Heart left ventricle (tissue), 13 donors: ENCODE results near the gene CORO1C.

Experiments used
- CTCF ChIP-seq, 12 donors: fragments of 200-600 bp; sonication (generic) in 4 of 12; IDR thresholded peaks; one replicate each; pipeline versions ENCODE4 v1.5.0 to v1.8.0; 2018 to 2022; ENCODE audit warnings: antibody characterized with exemption in 12 of 12, mild to moderate bottlenecking in 5 of 12
- POLR2A ChIP-seq, 2 donors: fragments of 450-650 bp; IDR thresholded peaks; one replicate each; pipeline ENCODE4 v1.6.1; 2017; ENCODE audit warnings: antibody characterized with exemption in 2 of 2, mild to moderate bottlenecking in 2 of 2, moderate library complexity in 2 of 2
- donor health status: ischemic (EF 13 %, LVEDD 7.1; RV severe dilation, severe dysfunction).
- donor health status: DM: no; HTN: yes; CAD: no.
- donor health status: DM: no; HTN: no; CAD: no.
- donor health status: ischemic (EF 25% LVEDD 6.9; RV normal size, moderate dysfunction).
- donor health status: ischemic (EF 25% LVEDD 5.7; RV mildly dilated, moderate dysfunction).
- donor health status: ischemic (EF 35%, LVEDD 5.7; RV mildly dilated, moderate dysfunction).
- donor health status: nonischemic (EF 11% LVEDD 7.7; RV severe dilation, severe dysfunction).
- donor health status: DM: yes; HTN: yes; CAD: no.
- donor health status: PGD.
- donor health status: ischemic (EF 29% LVEDD 5.4; RV normal size, mild dysfunction).
- donor health status: nonischemic (EF 23%, LVEDD 6.1; RV moderate dilation, normal function).

GRCh38 chr12:108668542-108668941, 62.8 kb downstream of the CORO1C start:
- TF ChIP-seq CTCF (IDR thresholded peaks at IDR 0.05): no peak
- no peak for TF ChIP-seq POLR2A (IDR thresholded peaks at IDR 0.05)
